Fibroblast of the conjunctiva (primary cell): ENCODE data around the gene TRAP1.
"Not testable (repeated sequence)": the region's sequence is repeated elsewhere in the genome, so short reads cannot be mapped to it uniquely, and the experiment has no call there.

Experiments used
- DNase-seq: peaks from one replicate; pipeline ENCODE4 v3.0.0-alpha.2; 2010; ENCODE audit warnings: low read depth

TRAP1 gene

GRCh38 chr16:3736116-3736515, 18.8 kb upstream of the TRAP1 start:
- DNase-seq, result no peak

GRCh38 chr16:3735541-3735940, 18.2 kb upstream of the TRAP1 start:
- no peak for DNase-seq

- DNase-seq, result no peak
These were observed 17.5 kb upstream of the TRAP1 start for GRCh38 chr16:3734758-3735221.

DNA sequence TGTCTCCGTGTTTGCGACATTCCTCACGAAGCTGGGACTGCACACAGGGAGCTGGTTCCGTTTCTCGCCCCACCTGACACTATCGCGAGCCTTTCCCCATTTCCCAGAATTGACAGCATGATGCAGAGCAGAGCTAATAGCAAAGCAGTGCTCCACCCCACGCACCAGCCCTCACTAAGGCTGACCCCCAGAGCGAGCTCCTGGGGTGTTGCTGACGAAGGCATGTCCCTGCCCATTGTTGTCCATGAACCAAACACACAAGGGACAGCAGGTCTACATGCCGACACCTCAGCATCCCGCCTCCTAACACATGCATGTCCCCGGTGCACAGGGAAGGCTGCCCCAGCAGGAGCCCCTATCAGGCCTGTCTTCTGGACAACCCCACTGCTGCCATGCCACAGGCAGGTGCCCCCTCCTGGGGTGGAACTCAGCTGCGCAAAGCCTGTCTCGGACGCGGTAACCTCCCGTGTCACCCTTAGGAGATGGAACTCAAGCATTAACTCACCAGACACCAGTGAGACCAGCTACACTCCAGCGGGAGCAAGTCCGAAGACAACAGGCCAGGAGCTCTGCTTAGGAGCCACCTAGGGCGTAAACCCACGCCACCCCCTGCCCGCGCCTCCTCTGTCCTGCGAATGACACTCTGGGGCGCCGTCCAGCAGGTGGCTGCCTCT, 16.9 kb upstream of the TRAP1 start:
- no peak for DNase-seq

DNA sequence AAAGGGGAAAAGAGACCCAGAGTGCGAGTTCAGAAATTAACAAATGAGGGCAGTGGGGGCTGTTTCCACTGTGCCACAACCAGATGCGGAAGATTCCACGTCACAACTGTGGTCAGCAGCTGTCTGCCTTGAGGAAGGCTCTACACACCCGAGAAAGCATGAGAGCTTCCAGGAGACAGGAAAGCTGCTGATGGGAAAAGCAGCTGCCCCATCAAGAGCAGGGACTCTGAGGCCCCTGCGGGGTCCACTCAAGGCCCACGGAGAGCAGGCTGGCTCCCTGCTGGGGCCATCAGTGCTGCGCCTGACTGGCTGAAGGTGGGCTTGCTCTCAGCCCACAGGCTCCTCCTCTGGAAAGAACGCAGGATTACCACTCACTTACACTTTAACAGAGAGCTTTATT, 14.8 kb upstream of the TRAP1 start:
- no peak for DNase-seq

DNA sequence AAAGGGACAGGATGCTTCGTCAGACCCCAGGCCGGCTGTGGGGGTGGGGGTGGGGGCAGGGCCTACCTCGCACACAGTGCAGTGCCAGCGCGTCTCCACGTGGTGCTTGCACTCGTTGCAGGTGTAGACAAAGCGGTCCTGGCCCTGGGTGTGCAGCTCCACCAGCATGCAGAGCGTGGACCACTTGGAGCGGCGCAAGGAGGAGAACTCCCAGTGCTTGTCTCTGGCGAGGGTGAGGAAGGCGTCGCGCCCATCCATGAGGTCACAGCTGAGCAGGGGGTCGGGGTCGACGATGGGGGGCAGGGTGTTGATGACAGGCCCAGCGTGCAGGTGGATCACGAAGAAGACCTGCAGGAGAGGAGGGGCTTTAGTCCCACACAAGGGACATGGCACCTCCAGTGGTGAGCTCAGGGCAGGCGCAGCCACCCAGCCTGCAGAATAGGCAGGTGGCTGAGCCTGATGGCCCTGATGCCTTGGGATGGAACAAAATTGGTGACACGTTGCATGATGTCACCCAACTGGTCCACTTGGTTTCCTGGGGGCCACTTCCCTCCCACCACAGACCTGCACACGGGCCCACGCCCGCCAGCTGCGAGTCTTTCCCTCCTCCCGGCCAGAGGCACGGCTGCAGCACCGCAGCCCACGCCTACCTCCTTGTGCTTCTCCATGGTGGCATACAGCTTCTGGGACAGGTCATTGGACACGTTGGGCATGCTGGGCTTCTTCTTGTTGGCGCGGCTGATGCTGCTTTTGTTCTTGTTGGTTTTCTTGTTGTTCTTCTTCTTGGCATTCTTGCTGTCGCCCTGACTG, 14.0 kb upstream of the TRAP1 start:
- no peak for DNase-seq

DNA sequence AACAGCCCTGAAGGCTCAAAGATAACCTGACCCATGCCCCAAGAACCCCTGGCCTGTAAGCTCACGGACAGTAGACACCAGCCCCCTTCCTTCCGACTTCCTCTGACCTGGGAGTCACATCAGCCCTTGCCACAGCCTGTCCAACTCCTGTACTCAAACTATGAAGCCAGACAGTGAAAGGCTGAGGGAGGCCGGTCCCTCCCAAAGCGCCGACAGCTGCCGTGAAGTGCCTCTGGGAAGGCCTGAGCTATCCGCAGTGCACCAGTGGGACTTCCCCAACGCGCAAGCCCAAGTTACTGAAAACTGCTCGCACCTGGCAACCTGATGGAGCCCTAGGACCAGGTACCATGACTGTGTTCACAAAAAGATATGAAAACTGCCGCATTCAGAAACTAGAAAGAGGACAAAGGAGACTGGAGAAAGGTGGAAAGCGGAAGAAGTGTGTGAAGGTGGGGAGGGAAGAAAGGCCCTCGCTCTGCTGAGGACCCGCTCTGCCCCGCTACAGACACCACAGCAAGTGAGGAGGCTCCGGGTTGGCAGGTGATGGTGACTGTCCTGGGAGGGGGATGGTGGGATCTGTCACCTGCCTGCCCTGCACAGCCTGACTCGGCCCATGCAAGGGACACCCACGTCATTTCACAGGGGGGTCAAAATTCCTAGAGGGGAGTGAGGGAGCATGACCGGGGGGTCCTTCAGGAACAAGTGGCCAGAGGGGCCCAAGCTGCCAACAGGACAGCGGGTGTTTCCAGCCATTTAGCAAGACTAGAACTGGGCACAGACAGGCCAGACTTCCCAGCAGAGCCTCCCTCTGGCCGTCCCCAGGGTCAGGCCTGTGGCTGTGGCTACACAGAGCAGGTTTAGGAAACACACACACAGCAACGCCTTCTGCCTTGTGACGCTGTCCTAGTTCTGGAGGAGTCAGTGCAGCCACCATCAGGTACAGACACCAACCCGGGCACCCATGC, 13.1 kb upstream of the TRAP1 start:
- no peak for DNase-seq

DNA sequence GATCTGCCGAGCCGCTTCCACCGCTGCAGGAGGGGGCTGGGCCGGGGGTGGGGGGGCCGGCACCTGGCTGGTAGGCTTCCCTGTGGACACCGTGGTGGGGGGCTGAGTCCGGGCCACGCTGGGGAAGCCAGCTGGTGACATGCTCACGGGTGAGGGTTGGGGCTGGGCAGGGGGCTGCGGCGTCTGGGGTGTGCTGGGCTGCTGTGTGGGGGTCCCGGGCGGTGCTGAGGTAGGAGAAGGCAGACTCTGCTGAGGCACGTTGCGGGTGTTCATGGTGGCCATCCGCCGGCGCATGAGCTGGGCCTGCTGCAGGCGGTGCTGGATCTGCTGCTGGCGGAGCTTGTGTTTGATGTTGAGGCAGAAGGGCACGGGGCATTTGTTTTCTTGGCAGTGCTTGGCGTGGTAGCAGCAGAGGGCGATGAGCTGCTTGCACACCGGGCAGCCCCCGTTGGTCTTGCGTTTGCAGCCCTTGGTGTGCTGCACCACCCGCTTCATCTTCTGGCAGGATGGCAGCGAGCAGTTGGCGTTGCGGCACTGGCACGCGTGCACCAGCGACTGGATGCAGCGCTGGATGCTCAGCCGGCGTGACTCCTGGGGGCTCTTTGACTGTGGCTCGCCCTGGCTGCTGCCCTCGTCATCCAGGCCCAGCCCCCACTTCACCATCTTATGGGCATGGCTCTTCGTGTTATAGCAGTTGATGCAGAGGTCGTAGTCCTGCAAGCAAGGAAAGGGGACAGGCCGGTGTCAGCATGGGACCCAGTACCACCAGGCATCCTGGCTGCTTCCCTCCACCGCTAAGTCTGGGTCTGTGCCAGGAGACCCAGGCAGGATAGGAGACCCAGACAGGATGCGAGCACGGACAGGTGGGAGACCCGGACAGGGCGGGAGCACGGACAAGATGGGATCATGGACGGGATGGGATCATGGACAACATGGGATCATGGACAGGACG, 12.1 kb upstream of the TRAP1 start:
- no peak for DNase-seq

GRCh38 chr16:3728424-3729160, 11.3 kb upstream of the TRAP1 start:
- DNase-seq, result no peak

GRCh38 chr16:3727806-3728381, 10.6 kb upstream of the TRAP1 start:
- no peak for DNase-seq

DNA sequence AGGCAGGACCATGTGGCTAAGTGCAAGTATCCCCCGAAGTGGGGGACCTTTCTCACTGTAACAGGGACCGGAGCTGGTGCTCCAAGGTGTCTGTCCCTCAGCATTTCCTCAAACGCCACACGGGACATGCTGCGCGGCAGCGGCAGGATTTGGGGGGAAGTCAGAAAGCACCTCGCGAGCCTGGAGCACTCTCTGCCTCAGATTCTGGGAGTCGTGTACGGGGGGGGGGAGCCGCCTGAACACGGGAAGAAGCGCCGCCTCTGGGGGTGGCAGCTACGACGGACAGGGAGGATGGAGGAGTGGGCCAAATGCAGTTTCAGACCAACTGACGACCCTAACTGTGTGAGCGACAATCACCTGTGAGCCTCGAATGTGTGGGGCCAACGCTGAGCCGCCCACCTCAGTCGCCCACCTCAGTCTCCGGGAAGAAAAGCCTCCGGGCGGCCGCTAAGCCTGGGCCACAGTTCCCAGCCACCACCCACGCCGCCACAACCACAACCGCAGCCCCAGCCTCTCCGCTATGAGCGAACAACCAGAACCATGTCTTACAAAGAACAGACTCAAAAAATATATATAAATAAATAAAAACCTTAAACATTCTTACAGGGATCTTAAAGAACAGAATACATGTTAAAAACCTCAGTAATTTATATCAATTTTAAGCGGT, 8.8 kb upstream of the TRAP1 start:
- DNase-seq, result no peak

DNA sequence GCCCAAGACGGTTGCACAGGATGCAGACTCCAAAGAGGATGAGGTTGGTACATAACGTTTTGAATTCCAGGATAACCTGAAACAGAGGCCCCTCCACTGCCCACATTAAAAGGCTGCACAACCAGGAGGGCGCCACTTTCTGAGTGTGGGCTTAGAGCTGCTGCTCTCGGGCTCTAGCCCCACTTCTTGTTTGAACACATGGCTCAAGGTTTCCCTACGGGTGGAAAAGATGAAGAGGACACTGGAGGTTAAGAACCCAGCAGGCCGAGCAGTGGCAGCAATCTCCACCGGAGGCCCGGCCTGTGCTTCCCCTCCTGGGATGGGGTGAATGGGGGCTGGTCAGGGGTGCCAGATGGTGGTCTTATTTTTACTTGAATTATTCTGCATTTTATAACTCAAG, 8.0 kb upstream of the TRAP1 start:
- DNase-seq, result no peak

DNA sequence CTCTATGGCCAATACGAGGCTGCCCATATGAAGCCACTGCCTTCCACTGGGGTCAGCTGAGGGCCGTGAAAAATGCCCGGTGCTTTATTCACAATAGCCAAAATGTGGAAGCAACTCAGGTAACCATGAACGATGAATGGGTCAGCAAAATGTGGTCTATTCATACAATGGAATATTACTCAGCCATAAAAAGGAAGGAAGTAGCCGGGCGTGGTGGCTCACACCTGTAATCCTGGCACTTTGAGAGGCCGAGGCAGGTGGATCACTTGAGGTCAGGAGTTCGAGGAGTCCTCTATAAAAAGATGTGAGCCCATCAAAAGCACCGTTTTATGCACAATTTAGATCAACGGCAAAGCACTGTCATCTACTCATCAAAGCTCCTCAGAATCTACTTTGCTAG, 5.2 kb upstream of the TRAP1 start:
- DNase-seq, result no peak

DNA sequence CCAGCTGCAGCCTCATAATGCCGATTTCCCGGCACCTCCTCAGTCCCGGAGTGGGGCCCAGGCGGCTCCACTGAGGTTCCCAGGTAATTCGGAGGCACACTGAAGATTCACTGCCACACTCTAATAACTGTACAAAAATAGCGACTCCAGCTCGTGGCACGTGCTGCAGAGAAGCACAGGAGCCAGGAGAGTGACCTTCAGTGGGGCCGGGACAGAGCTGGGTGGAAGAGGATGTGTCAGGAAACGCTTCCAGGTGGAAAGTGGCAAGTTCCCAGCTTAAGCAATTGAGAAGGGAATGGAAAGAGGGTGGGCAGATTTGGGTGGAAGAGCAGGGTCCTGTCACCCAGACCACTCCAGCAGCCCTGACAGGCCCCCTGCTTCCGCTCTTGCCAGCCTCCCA, 3.1 kb upstream of the TRAP1 start:
- no peak for DNase-seq

DNA sequence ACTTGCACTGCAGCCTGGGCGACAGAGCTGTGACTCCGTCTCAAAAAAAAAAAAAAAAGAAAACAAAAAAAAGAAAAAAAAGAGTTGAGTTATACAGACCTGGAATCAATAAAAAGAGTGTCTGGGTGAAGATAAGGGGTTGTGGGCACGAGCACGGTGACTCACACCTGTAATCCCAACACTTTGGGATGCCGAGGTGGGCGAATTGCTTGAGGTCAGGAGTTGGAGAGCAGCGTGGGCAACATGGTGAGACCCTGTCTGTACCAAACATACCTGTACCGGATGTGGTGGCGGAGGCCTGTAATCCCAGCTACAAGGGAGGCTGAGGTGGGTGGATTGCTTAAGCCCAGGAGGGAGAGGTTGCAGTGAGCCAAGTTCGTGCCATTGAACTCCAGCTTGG, 1.3 kb upstream of the TRAP1 start:
- DNase-seq, result no peak

DNA sequence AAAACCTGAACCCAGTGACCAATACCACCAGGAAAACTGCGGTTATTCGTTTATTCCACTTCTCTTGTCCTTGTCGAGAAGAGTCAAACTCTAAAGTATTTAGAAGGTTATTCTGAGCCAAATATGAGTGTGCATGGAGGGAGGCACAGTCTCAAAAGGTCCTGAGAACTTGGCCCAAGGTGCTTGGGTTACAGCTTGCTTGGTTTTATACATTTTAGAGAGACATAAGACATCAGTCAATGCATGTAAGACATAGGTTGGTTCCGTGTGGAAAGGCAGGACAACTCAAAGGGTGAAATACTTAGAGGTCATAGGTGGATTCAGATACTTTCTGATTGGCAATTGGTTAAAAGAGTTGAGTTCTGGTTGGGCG, 681 bp upstream of the TRAP1 start:
- no peak for DNase-seq

GRCh38 chr16:3716831-3717234, 491 bp downstream of the TRAP1 start:
- DNase-seq, result no peak

DNA sequence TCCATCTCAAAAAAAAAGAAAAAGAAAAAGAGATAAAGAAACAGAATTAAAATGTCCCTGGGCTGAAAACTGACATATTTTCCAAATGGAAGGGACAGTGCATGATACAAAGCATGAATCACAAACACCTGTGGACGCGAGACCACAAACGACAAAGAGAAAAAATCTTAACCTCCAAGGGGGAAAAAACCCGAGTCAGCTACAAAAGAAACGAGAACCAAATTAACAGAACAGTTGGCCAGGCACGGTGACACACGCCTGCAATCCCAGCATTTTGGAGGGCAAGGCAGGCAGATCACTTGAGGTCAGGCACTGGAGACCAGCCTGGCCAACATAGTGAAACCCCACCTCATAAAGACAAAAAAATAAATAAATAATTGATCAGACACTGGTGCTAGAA, 1.9 kb downstream of the TRAP1 start:
- DNase-seq, result no peak

DNA sequence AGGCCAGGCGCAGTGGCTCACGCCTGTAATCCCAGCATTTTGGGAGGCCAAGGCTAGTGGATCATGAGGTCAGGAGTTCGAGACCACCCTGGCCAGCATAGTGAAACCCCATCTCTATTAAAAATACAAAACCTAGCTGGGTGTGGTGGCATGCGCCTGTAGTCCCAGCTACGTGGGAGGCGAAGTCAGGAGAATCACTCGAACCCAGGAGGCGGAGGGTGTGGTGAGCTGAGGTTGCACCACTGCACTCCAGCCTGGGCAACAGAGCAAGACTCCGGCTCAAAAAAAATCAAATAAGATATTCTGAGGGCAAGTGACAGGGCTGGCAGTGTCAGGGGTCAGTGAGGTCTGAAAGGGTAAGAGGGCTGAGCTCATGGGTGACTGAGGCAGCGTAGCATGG, 2.9 kb downstream of the TRAP1 start:
- DNase-seq, result not testable (repeated sequence)
